Ecto neural progenitor cell (in vitro differentiated cells): ENCODE results near the gene RAD21L1.

Experiments
- DNase-seq: peaks from one replicate; pipeline ENCODE4 v3.0.0-alpha.2; 2018; ENCODE audit warnings: low spot score

The RAD21L1 gene

GRCh38 chr20:1225783-1226654, at the start of gene RAD21L1:
RAD21L1 (plus strand) TSS chr20:1226044; CDS start chr20:1228454, 2,410 bp downstream.
- DNase-seq: peak; percentile 97

GRCh38 chr20:1177680-1178079, 48.2 kb upstream of the RAD21L1 start:
- peak; percentile 56 for DNase-seq

GRCh38 chr20:1178103-1178502, 47.7 kb upstream of the RAD21L1 start:
- no peak for DNase-seq

GRCh38 chr20:1178623-1179022, 47.2 kb upstream of the RAD21L1 start:
- no peak for DNase-seq

- DNase-seq: no peak
Measured at GRCh38 chr20:1180949-1181348, 44.9 kb upstream of the RAD21L1 start.

- DNase-seq: no peak
Measured at GRCh38 chr20:1182106-1182505, 43.7 kb upstream of the RAD21L1 start.

- no peak for DNase-seq
Measured at GRCh38 chr20:1183153-1183552, 42.7 kb upstream of the RAD21L1 start.

GRCh38 chr20:1184260-1184637, 41.6 kb upstream of the RAD21L1 start:
- DNase-seq: no peak

- DNase-seq: no peak
Measured at GRCh38 chr20:1184638-1185315, 41.1 kb upstream of the RAD21L1 start, which contains the start of gene TMEM74B. TMEM74B (minus strand) TSS chr20:1184981; CDS start chr20:1183801, 1,180 bp downstream.

- peak; percentile 63 for DNase-seq
Measured at GRCh38 chr20:1185316-1185741, 40.5 kb upstream of the RAD21L1 start.

- peak; percentile 78 for DNase-seq
Measured at GRCh38 chr20:1185790-1186334, 40.0 kb upstream of the RAD21L1 start.

- DNase-seq: no peak
Measured at GRCh38 chr20:1186367-1186991, 39.4 kb upstream of the RAD21L1 start.

GRCh38 chr20:1187605-1188171, 38.2 kb upstream of the RAD21L1 start:
- no peak for DNase-seq

GRCh38 chr20:1188347-1188746, 37.5 kb upstream of the RAD21L1 start:
- DNase-seq: no peak

GRCh38 chr20:1189827-1190226, 36.0 kb upstream of the RAD21L1 start:
- DNase-seq: no peak

GRCh38 chr20:1190847-1191246, 35.0 kb upstream of the RAD21L1 start:
- DNase-seq: no peak

GRCh38 chr20:1191299-1191698, 34.5 kb upstream of the RAD21L1 start:
- no peak for DNase-seq

GRCh38 chr20:1195226-1195625, 30.6 kb upstream of the RAD21L1 start:
- no peak for DNase-seq

GRCh38 chr20:1196634-1197033, 29.2 kb upstream of the RAD21L1 start:
- DNase-seq: no peak

- DNase-seq: no peak
Measured at GRCh38 chr20:1197801-1198200, 28.0 kb upstream of the RAD21L1 start.

GRCh38 chr20:1198751-1199150, 27.1 kb upstream of the RAD21L1 start:
- DNase-seq: no peak

- DNase-seq: no peak
Measured at GRCh38 chr20:1199212-1199873, 26.5 kb upstream of the RAD21L1 start.
